Stimulated activated CD4-positive, alpha-beta T cell treated with anti-CD3 and anti-CD28 coated beads, Interleukin-12 subunit alpha, Interleukin-12 subunit beta, amount 100 ng/mL, for 24 hours (primary cell): ENCODE data around the gene ZNF415.
"Not testable (repeated sequence)": the region's sequence is repeated elsewhere in the genome, so short reads cannot be mapped to it uniquely, and the experiment has no call there.

Experiments
- DNase-seq, 2 experiments: peaks; one replicate each; pipeline ENCODE4 v3.0.0-alpha.2; 2020; ENCODE audit warnings: low read depth in 2 of 2

The ZNF415 gene

GRCh38 chr19:53132141-53132991, at the start of gene ZNF415:
Gene ZNF415 (minus strand): TSS chr19:53132910. CDS start chr19:53122676, 10,234 bp downstream.
- DNase-seq = peak; percentile 6 to 22

GRCh38 chr19:53182202-53182601, 49.5 kb upstream of the ZNF415 start:
- no peak for DNase-seq

- DNase-seq = no peak
These were observed 45.3 kb upstream of the ZNF415 start for GRCh38 chr19:53177986-53178385.

GRCh38 chr19:53172889-53173288, 40.2 kb upstream of the ZNF415 start:
- no peak for DNase-seq

GRCh38 chr19:53165691-53166091, 33.0 kb upstream of the ZNF415 start:
- no peak for DNase-seq

GRCh38 chr19:53161123-53161522, 28.4 kb upstream of the ZNF415 start:
- DNase-seq = no peak

- no peak for DNase-seq
These were observed 27.6 kb upstream of the ZNF415 start for GRCh38 chr19:53160350-53160749.

- DNase-seq = peak; percentile 10 to 17
These were observed 25.5 kb upstream of the ZNF415 start for GRCh38 chr19:53158119-53158656.

- no peak for DNase-seq
These were observed 24.9 kb upstream of the ZNF415 start for GRCh38 chr19:53157626-53158025.

GRCh38 chr19:53156850-53157249, 24.1 kb upstream of the ZNF415 start:
- no peak for DNase-seq

GRCh38 chr19:53147645-53148044, 14.9 kb upstream of the ZNF415 start:
- no peak for DNase-seq

- DNase-seq = no peak
These were observed 7.6 kb upstream of the ZNF415 start for GRCh38 chr19:53140351-53140750.

GRCh38 chr19:53136432-53136831, 3.7 kb upstream of the ZNF415 start:
- no peak for DNase-seq

- no peak for DNase-seq
These were observed 983 bp downstream of the ZNF415 start for GRCh38 chr19:53131727-53132126.

GRCh38 chr19:53131085-53131590, 1.6 kb downstream of the ZNF415 start:
- no peak for DNase-seq

GRCh38 chr19:53130506-53130905, 2.2 kb downstream of the ZNF415 start:
- no peak for DNase-seq

GRCh38 chr19:53126733-53127526, 5.8 kb downstream of the ZNF415 start:
- not testable (repeated sequence) for DNase-seq

GRCh38 chr19:53123400-53123799, 9.3 kb downstream of the ZNF415 start:
- DNase-seq = no peak

GRCh38 chr19:53112286-53112685, 20.4 kb downstream of the ZNF415 start:
- DNase-seq = no peak

GRCh38 chr19:53109527-53109926, 23.2 kb downstream of the ZNF415 start:
- DNase-seq = no peak

GRCh38 chr19:53103234-53104203, 29.2 kb downstream of the ZNF415 start, which contains the start of gene ZNF160:
Gene ZNF160 (minus strand): TSS chr19:53103422. CDS start chr19:53086276, 17,146 bp downstream.
- DNase-seq = peak; percentile 99
